ENCODE measurements around the gene THSD4.

THSD4 gene

GRCh38 chr15:71219645-71220044 lies 104.4 kb downstream of the THSD4 start:
- TF ChIP-seq CTCF (conservative IDR thresholded peaks at IDR 0.05; ENCODE audit: low read depth, low read length): no peak
- H3K4me3 ChIP-seq (ENCODE audit: low read length): no peak overlapping the region
- no peak for DNase-seq (ENCODE audit: low read depth)

GRCh38 chr15:71220828-71221227 lies 105.6 kb downstream of the THSD4 start:
- no peak for DNase-seq (ENCODE audit: low read depth)
- TF ChIP-seq CTCF (conservative IDR thresholded peaks at IDR 0.05; ENCODE audit: low read depth, low read length): no peak
- H3K4me3 ChIP-seq (ENCODE audit: low read length): no peak overlapping the region

GRCh38 chr15:71221417-71221816 lies 106.1 kb downstream of the THSD4 start:
- no peak for TF ChIP-seq CTCF (conservative IDR thresholded peaks at IDR 0.05; ENCODE audit: low read depth, low read length)
- H3K4me3 ChIP-seq (ENCODE audit: low read length): no peak overlapping the region
- no peak for DNase-seq (ENCODE audit: low read depth)

GRCh38 chr15:71223516-71223915 lies 108.2 kb downstream of the THSD4 start:
- no peak overlapping the region for H3K4me3 ChIP-seq (ENCODE audit: low read length)
- DNase-seq (ENCODE audit: low read depth): no peak
- TF ChIP-seq CTCF (conservative IDR thresholded peaks at IDR 0.05; ENCODE audit: low read depth, low read length): no peak

- TF ChIP-seq CTCF (conservative IDR thresholded peaks at IDR 0.05; ENCODE audit: low read depth, low read length): no peak
Observed at GRCh38 chr15:71224024-71224423, 108.8 kb downstream of the THSD4 start.

GRCh38 chr15:71225851-71226250 lies 110.6 kb downstream of the THSD4 start:
- TF ChIP-seq CTCF (conservative IDR thresholded peaks at IDR 0.05; ENCODE audit: low read depth, low read length): no peak
- no peak overlapping the region for H3K4me3 ChIP-seq (ENCODE audit: low read length)
- no peak for DNase-seq (ENCODE audit: low read depth)

More at GRCh38 chr15:71224024-71224423, 108.8 kb downstream of the THSD4 start:
- H3K4me3 ChIP-seq (ENCODE audit: low read length): no peak overlapping the region
- DNase-seq (ENCODE audit: low read depth): no peak

- no peak overlapping the region for H3K4me3 ChIP-seq (ENCODE audit: low read length)
- peak; percentile 46 for DNase-seq (ENCODE audit: low read depth)
- TF ChIP-seq CTCF (conservative IDR thresholded peaks at IDR 0.05; ENCODE audit: low read depth, low read length): peak; percentile 34
Observed at GRCh38 chr15:71226536-71227455, 111.5 kb downstream of the THSD4 start.

Measured in retinal pigment epithelial cell (primary cell).